NCI-H1417 treated with DMSO at 0.1 percent for 48 hours (cell line): ENCODE data around the gene CPM.
"Not testable (repeated sequence)": the region's sequence is repeated elsewhere in the genome, so short reads cannot be mapped to it uniquely, and the experiment has no call there.

Source experiments
- DNase-seq: peaks from one replicate; lab custom pipeline; 2025; lab: John Stamatoyannopoulos, UW

The CPM gene

DNA sequence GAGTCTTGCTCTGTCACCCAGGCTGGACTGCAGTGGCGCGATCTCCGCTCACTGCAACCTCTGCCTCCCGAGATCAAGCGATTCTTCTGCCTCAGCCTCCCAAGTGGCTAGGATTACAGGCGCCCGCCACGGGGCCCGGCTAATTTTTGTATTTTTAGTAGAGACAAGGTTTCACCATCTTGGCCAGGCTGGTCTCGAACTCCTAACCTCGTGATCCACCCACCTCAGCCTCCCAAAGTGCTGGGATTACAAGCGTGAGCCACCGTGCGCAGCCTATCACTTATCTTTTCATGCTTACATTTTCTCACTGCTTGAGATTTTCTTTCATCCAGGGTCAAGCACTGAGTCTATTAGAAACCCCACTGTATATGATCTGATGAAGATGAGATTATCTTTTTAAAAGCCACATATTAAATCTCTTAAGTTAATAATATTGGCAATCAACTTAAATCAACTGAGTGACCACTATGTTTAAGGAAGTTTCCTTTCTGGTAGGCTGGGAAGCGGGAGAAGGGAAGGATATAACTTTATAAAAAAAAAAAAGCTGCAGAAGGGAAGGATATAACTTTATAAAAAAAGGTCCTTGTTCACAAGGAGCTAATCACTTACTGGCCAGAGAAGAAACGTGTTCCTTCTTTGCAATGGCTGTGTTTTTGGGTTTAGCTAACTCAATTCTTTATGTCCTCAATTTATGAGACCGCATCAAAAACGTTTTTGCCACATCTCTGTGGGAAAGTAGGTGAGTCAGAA is 126.3 kb downstream of the CPM start:
- DNase-seq, result no peak

DNA sequence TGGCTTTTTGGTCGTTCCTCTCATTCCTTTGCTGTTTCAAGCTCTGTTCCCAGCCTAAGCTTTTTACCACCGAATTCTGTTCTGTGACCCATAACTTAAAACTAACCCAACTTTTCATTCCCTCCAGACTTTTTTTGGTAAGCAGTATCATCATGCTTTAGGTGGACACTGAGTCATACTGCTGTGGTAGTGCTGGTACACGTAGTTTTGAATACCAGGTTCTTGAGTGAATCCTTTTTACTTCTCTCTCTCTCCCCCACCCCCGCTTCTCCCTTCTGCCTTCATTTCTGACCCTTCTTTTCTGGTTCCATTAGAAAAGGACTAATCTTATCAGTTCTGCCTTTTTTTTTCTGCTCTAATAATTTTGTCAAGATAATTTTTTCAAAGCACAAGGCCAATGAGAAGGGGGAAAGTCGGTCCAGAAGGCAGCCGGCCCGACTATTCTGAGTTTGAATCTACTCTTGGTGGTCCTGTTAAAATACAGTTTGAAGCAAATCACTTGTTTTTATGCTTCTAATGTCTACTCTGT is 127.3 kb downstream of the CPM start:
- no peak for DNase-seq

- DNase-seq, result no peak
These were observed 128.0 kb downstream of the CPM start for GRCh38 chr12:68804657-68805591.

DNA sequence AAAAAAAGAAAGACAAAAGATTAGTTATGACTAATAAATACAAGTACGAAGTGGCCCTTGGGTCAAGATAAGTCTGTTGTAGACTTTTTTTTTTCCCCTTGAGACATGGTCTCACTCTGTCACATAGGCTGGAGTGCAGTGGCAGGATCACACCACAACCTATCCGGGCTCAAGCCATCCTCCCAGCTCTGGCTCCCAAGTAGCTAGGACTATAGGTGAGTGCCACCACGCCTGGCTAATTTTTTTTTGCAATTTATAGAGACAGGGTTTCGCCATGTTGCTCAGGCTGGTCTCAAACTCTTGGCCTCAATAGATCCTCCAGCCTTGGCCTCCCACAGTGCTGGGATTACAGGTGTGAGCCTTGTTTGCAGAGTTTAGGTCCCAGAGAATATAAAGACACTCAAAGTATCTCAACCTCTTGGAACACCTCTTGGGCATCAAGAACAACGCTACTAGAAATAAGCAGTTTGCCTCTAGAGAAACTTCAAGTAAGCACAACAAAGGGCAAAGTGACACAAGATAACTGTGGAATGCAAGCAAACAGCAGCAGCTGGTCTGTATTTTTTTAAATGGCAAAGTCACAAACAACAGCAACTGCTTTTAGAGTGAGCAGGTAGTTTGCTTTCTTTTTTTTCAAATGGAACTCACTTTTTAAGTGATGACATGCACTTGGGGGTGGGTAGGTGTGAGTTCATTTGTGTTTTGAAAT is 128.9 kb downstream of the CPM start:
- no peak for DNase-seq

DNA sequence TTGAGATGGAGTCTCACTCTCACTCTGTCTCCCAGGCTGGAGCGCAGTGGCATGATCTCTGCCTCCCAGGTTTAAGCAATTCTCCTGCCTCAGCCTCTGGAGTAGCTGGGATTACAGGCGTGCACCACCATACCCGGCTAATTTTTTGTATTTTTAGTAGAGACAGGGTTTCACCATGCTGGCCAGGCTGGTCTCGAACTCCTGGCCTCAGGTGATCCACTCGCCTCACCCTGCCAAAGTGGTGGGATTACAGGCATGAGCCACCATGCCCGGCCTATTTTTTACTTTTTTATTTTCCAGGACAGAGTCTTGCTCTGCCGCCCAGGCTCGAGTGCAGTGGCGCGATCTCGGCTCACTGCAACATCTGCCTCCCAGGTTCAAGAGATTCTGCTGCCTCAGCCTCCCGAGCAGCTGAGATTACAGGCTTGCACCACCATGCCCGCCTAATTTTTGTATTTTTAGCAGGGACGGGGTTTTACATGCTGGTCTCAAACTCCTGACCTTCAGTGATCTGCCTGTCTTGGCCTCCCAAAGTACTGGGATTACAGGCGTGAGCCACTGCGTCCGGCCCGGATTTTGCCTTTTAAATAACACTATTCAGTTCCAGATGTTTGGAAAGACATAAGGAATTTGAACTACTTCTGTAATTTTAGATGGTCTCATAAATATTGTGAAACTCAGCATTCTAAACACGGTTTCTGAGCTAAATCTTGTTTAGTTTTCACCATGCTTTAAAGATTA is 129.9 kb downstream of the CPM start:
- not testable (repeated sequence) for DNase-seq

DNA sequence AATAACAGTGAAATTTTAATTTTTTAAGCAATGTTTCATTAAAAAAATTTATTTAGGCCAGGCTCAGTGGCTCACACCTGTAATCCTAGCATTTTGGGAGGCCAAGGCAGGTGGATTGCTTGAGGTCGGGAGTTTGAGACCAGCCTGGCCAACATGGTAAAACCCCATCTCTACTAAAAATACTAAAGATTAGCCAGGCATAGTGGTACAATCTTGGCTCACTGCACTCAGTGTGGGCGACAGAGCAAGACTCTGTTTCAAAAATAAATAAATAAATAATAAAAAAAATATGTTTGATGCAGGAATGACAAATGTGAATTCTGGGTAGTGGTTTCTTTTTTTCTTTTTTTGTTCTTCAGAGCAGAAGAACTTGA is 130.6 kb downstream of the CPM start:
- DNase-seq, result not testable (repeated sequence)
